Coronary artery (tissue), 2 donors: ENCODE data around the gene HEPACAM.

ENCODE experiments used
- DNase-seq: peaks from one replicate; pipeline ENCODE4 v3.0.0-alpha.2; 2017; ENCODE audit warnings: low spot score
- H3K27ac ChIP-seq, 2 donors: fragments of 200-600 bp; sonication (generic); one replicate each; pipeline ENCODE4 v1.5.1; 2016 to 2019
- H3K4me3 ChIP-seq: fragments of 200-600 bp; sonication (generic); 2 replicates; pipeline ENCODE4 v1.5.1; 2016; ENCODE audit warnings: mild to moderate bottlenecking, moderate library complexity
- TF ChIP-seq, protein P1 (sequence below): fragments of 200-600 bp; sonication (generic); IDR thresholded peaks from one replicate; pipeline ENCODE4 v1.5.1; 2019; ENCODE audit warnings: antibody characterized with exemption

The HEPACAM gene, protein sequence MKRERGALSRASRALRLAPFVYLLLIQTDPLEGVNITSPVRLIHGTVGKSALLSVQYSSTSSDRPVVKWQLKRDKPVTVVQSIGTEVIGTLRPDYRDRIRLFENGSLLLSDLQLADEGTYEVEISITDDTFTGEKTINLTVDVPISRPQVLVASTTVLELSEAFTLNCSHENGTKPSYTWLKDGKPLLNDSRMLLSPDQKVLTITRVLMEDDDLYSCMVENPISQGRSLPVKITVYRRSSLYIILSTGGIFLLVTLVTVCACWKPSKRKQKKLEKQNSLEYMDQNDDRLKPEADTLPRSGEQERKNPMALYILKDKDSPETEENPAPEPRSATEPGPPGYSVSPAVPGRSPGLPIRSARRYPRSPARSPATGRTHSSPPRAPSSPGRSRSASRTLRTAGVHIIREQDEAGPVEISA

DNA sequence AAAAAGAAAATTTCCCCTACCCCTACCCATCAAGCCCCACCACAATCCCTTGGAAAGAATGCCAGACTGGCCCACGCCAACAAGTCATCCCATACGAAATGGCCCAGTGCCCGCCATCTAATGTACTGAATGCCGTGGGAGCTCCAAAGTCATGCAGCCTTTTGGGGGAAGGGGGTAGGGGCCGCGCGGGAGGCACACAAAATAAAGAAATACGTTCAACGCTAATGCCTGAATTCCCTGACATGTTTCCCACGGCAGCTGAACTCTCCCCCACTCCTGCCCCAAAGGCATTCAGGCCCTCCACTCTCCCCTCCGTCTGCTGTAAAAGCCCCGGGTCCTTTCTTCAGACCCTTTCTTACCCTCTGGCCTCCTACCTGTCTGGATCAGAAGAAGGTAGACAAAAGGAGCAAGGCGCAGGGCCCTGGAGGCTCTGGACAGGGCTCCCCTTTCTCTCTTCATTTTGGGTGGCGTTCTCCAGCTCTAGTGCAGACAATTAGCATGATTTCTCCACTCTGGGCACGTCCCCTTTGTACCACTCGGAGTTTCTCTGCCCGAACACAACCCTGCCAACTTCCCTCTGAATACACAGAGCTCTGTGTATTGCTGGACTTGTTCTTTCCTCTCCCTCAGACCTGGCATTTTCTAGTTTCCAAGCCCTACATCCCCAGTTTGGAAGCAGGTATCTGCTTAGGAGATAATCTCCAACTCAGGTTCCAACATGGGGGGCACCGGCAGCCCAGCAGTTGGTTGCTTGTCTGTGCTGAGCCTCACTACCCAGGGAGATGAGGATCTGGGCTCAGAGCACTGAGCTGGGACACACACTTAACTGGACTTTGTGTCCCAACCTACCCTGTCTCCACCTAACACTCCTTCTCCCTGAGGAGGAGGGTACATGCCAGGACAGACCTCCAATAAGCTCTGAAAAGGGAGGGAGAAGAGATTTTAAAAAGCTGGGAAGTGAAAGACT is at the start of gene HEPACAM:
Gene HEPACAM (minus strand): TSS at position 500 of the 967 bp plus-strand sequence. CDS start 41 bp downstream, at position 459.
- Histone ChIP-seq H3K4me3 (no peak within 1 kb of the TSS), H3K27ac (no peak within 1 kb of the TSS)
- TF ChIP-seq, protein P1, sequence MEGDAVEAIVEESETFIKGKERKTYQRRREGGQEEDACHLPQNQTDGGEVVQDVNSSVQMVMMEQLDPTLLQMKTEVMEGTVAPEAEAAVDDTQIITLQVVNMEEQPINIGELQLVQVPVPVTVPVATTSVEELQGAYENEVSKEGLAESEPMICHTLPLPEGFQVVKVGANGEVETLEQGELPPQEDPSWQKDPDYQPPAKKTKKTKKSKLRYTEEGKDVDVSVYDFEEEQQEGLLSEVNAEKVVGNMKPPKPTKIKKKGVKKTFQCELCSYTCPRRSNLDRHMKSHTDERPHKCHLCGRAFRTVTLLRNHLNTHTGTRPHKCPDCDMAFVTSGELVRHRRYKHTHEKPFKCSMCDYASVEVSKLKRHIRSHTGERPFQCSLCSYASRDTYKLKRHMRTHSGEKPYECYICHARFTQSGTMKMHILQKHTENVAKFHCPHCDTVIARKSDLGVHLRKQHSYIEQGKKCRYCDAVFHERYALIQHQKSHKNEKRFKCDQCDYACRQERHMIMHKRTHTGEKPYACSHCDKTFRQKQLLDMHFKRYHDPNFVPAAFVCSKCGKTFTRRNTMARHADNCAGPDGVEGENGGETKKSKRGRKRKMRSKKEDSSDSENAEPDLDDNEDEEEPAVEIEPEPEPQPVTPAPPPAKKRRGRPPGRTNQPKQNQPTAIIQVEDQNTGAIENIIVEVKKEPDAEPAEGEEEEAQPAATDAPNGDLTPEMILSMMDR: no peak
- no peak for DNase-seq

DNA sequence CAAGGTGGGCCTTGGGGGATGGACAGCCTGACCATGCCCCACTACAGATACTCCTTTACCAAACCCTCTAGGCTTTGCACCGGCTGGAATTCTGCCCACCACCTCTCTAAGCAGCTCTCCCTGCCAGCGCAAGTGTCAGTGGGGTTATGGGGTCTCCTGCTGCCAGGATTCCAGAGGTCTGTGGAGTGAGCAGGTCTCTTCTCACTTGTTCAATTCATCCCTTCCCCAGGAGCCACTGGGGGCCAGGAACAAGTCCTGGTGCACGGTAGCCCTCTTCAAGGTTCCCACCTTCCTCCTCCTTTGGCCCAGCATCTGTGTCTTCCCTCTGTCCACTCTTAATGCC is 48.6 kb upstream of the HEPACAM start:
- no peak for DNase-seq
- TF ChIP-seq, protein P1: no peak
- Histone ChIP-seq H3K27ac (no peak overlapping the region), H3K4me3 (no peak overlapping the region)

DNA sequence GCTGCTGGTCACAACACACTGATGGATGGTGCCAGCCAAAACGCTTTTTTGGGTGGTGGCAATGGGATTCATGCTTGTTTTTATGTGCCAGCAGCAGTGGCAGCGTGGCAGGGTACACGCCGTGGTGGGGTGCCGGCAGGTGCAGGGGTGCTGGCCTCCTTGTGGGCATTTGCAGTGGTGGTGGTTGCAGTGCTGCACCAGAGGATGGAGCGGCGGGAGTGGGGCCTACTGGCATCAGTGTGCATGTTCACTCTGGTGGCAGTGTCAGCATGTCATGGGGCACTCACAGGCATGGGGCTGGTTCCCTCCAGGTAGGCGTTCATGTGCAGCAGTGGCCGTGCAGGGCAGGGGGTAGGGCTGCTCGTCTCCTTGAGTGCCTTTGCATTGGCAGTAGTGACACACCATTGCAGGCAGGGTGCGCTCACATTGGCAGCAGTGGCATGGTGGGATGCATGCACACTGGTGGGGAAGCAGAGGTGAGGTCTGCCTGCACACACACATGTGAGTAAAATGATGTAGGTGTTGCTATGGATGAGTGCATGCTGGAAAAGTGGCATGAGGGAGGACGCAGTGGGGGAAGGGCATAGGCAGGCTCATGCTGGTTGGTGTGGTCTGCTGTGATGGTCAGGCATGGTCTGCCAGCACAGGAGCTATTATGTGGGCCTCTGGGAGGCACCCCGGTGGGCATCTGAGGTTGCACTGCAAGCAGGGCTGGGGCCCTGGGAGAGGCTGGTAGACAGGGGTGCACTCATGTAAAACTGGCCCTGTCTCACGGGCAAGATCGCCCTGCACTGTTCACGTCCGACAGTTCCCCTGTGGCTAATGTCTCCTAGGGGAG is 48.0 kb upstream of the HEPACAM start:
- TF ChIP-seq, protein P1: no peak
- no peak for DNase-seq
- no peak overlapping the region for H3K27ac ChIP-seq
- H3K4me3 ChIP-seq: no peak overlapping the region

DNA sequence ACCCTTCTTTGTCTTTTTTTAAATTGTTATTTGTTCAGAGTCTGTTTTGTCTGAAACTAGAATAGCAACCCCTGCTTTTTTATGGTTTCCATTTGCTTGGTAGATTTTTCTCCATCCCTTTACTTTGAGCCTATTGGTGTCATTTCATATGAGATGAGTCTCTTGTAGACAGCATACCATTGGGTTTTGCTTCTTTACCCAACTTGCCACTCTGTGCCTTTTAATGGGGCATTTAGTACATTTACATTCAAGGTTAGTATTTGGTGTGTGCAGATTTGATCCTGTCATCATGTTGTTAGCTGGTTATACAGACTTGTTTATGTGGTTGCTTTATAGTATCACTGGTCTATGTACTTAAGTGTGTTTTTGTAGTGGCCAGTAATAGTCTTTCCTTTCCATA is 46.2 kb upstream of the HEPACAM start:
- H3K27ac ChIP-seq: no peak overlapping the region
- no peak for DNase-seq
- H3K4me3 ChIP-seq: no peak overlapping the region
- TF ChIP-seq, protein P1: no peak

DNA sequence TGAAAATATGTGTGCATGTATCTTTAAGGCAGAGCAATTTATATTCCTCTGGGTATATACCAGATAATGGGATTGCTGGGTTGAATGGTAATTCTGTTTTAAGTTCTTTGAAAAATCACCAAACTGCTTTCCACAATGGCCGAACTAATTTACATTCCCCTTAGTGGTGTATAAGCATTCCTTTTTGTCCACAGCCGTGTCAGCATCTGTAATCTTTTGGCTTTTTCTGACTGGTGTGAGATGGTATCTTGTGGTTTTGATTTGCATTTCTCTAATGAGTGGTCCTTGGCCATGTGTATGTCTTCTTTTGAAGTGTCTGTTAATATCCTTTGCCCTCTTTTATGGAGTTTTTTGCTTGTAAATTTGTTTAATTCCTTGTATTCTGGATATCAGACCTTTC is 42.5 kb upstream of the HEPACAM start:
- H3K4me3 ChIP-seq: no peak overlapping the region
- TF ChIP-seq, protein P1: no peak
- no peak overlapping the region for H3K27ac ChIP-seq
- no peak for DNase-seq

DNA sequence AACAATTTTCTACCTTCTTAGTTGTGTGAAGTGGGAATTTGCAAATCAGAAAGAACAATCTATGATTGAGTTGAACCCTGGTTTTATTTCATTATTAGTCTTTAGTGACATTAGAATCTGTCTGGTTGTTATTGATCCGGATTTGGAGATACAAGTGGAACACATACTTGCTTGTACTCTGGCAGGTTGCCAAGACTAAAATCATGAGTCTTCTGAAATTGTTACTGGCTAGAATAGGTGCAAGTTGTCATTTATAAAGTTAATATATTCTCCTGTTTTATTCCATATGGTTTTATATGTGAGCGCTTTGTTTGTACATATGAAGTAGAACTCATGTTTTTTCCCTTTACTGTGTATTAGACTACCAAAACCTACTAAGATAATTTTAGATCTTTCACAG is 41.2 kb upstream of the HEPACAM start:
- Histone ChIP-seq H3K4me3 (no peak overlapping the region), H3K27ac (no peak overlapping the region)
- DNase-seq: no peak
- TF ChIP-seq, protein P1: no peak
